NB4 (cell line): ENCODE data around the gene KRR1.

ENCODE experiments used
- DNase-seq: peaks from one replicate; pipeline ENCODE4 v3.0.0; 2010; ENCODE audit warnings: low read depth
- H3K4me3 ChIP-seq: one replicate; pipeline ENCODE4 v1.5.1; 2011; ENCODE audit warnings: mild to moderate bottlenecking, low read depth, low read length, moderate library complexity
- MYC ChIP-seq: IDR thresholded peaks from 2 replicates; pipeline ENCODE4 v1.6.1; 2011; ENCODE audit warnings: low read depth, low read length
- POLR2A ChIP-seq: IDR thresholded peaks from 2 replicates; pipeline ENCODE4 v1.6.1; 2011; ENCODE audit warnings: mild to moderate bottlenecking; ENCODE audit not compliant: insufficient read length; ENCODE audit errors: extremely low read depth
- TF ChIP-seq, protein P1 (sequence below): IDR thresholded peaks from 2 replicates; pipeline ENCODE4 v1.6.1; 2011; ENCODE audit warnings: low read depth, low read length
- TF ChIP-seq, protein P2 (sequence below): IDR thresholded peaks from one replicate; pipeline ENCODE4 v1.5.1; 2012; ENCODE audit warnings: low read depth, low read length

Gene KRR1

DNA sequence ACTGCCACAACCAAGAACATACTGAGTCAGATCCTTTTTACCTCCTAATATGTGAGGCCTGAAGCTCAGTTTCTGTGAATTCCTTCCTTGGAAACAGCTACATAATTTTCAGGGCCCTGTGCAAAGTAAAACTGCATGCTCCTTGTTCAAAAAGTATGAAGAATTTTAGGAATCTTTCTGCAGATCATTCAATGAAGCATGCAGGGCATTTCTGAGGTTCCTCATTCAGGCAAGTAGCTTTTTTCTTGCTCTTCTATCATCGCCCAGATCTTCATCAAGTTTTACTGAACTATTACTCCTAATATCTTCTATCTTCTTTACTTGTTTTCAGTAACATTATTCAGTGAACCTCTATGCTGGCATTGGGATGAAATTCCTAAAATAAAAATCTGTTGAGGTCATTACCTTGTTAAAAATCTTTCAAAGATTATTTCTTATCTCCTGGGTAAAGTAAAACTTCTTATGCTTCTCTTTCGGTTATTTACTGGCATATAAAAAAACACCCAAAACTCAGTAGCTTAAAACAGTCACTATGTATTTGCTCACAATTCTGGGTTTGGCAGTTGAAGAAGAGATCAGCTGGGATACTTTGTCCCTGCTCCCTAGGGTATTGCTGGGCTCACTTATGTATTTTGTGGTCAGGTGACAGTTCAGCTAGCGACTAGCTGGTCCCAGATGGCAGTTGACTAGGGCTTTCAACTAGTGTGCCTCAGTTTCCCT, 42.6 kb upstream of the KRR1 start:
- TF ChIP-seq, protein P1, sequence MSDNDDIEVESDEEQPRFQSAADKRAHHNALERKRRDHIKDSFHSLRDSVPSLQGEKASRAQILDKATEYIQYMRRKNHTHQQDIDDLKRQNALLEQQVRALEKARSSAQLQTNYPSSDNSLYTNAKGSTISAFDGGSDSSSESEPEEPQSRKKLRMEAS: no peak
- TF ChIP-seq POLR2A: no peak
- no peak for TF ChIP-seq MYC
- TF ChIP-seq, protein P2, sequence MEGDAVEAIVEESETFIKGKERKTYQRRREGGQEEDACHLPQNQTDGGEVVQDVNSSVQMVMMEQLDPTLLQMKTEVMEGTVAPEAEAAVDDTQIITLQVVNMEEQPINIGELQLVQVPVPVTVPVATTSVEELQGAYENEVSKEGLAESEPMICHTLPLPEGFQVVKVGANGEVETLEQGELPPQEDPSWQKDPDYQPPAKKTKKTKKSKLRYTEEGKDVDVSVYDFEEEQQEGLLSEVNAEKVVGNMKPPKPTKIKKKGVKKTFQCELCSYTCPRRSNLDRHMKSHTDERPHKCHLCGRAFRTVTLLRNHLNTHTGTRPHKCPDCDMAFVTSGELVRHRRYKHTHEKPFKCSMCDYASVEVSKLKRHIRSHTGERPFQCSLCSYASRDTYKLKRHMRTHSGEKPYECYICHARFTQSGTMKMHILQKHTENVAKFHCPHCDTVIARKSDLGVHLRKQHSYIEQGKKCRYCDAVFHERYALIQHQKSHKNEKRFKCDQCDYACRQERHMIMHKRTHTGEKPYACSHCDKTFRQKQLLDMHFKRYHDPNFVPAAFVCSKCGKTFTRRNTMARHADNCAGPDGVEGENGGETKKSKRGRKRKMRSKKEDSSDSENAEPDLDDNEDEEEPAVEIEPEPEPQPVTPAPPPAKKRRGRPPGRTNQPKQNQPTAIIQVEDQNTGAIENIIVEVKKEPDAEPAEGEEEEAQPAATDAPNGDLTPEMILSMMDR: no peak
- no peak overlapping the region for H3K4me3 ChIP-seq
- DNase-seq: peak; percentile 44

DNA sequence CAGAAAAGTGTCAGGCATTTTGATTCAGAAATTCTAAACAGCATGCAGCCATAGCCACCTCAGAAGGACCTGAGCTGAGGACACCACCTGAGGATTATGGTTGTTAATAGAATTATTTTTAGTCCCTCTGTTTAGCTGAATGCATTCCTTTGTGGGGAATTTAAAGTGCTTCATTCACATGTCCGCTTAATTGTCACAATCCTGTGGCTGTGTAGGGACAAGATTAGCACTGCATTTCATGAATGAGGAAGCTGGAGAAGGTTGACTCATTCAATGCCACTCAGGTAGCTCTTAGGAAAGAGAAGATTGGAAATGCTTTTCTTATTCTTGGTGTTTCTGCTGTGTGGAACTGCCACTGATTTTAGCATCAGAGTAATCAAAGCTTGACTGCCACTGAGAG, 42.0 kb upstream of the KRR1 start:
- H3K4me3 ChIP-seq: no peak overlapping the region
- peak; percentile 71 for DNase-seq
- TF ChIP-seq POLR2A (no peak), MYC (no peak)
- TF ChIP-seq, protein P2: no peak
- TF ChIP-seq, protein P1: no peak

DNA sequence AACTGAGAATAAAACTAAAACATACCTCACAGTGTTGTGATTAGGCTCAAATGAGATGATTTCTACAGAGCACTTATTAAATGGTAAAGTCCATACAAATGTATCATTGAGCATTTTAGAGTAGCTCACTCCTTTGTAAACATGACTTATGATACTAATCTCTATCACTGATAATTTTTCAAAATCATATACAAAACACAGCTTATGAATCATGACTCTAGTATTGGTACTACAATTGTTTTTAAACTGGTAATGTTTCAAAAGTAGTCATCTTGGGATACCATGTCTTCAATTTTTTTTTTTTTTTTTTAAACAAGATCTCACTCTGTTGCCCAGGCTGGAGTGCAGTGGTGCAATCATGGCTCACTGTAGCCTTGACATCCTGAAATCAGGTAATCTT, 40.1 kb upstream of the KRR1 start:
- DNase-seq: no peak
- H3K4me3 ChIP-seq: no peak overlapping the region
- no peak for TF ChIP-seq POLR2A
- TF ChIP-seq, protein P1: no peak
- TF ChIP-seq, protein P2: no peak
- TF ChIP-seq MYC: no peak

DNA sequence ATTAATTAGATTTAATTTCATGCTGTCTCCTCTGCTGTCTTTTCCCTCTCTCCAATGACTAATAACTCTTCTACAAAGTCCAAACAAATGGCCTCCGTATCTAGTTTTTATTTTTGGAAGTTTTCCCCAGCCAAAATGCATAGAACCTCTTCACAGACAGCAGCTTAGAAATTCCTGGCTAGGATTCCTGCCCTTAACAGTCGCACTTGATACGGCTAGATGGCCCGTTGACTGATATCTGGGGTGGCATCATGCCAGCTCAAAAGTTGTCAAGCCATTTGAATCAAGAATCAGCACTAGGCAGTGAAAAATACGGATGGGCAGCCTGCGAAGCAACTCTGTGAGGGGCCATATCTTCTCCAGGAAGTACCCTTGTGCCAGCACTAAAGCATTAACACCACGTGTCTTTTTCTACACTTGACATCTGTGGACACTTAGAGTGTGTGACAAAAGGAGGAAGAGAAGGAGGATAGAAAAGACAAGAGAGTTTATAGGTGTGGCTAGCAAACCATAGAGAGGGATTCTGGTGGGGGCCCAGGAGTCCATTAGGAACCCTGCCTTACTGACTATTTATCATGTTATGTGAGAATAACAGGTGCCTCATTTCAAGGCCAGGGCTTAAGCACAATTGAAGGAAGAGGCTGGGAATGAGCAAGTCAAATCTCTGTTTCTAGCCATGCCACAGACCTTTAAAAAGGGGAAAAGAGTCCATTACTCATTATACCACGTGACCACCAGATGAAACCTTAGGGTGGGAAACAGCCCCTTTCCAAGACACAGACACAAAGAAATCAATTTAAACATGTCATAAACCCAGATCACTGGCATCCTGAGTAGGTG, 39.2 kb upstream of the KRR1 start:
- no peak for DNase-seq

DNA sequence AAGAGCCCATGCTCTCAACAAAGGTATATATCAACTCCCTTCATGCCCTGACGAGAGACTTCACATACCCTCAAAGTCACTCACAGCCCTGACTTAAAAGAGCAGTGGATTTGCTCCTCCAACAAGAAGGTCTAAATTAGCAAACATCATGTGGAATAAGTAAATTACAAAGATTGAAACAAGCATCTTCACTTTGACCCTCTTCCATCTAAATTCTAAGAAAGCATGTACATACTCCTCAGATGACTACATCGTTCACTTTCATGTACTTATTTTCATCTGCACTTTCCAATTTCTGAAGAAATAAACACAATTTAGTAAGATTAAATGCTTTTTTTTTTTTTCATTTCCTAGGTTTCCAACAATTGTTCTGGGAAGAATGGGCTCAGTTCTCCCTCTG, 38.6 kb upstream of the KRR1 start:
- H3K4me3 ChIP-seq: no peak overlapping the region
- DNase-seq: no peak
- TF ChIP-seq, protein P2: no peak
- TF ChIP-seq, protein P1: no peak
- TF ChIP-seq MYC (no peak), POLR2A (no peak)

More for the DNA sequence above, 39.2 kb upstream of the KRR1 start:
- TF ChIP-seq, protein P2: no peak
- TF ChIP-seq POLR2A: no peak
- no peak for TF ChIP-seq MYC
- TF ChIP-seq, protein P1: no peak
- no peak overlapping the region for H3K4me3 ChIP-seq
